LHCN-M2 (cell line): ENCODE data around the gene TSPEAR. TPM values are rescaled to one million over a fixed set of nuclear protein-coding genes. Genes with fewer than 3 reads are reported as not detected.
"Not testable (repeated sequence)": the region's sequence is repeated elsewhere in the genome, so short reads cannot be mapped to it uniquely, and the experiment has no call there.

Experiments used
- DNase-seq: peaks from one replicate; pipeline ENCODE4 v3.0.0-alpha.2; 2012; ENCODE audit warnings: low read depth
- total RNA-seq: library from RNA; depleted of rRNA; stranded (reverse); fragments of >200 nt; gene quantifications from 2 replicates; pipeline ENCODE4 v1.2.3, GENCODE V29; 2014

TSPEAR gene
- total RNA-seq, 1 experiment from 2014 or later = not detected

DNA sequence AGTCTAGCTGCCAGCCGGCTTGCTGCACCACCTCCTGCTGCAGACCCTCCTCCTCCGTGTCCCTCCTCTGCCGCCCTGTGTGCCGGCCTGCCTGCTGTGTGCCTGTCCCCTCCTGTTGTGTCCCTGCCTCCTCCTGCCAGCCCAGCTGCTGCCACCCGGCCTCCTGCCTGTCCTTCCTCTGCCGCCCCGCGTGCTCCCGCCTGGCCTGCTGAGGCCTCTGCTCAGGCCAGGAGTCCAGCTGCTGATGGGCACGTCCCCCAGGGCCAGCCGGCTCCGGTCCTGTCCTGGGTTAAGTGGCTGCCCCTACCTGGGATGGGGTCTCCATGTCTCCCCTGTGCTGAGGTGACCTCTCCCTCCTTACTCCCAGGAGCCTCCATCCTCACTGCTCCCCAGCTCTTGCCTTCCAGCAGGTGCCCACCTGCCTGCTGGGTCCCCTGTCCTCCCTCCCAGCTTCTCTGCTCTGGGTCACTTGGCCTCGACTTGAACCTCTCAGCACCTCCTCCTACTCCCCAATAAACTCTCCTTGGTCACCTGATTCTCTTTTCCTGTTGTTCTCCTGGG, 98.6 kb downstream of the TSPEAR start:
- DNase-seq = no peak

DNA sequence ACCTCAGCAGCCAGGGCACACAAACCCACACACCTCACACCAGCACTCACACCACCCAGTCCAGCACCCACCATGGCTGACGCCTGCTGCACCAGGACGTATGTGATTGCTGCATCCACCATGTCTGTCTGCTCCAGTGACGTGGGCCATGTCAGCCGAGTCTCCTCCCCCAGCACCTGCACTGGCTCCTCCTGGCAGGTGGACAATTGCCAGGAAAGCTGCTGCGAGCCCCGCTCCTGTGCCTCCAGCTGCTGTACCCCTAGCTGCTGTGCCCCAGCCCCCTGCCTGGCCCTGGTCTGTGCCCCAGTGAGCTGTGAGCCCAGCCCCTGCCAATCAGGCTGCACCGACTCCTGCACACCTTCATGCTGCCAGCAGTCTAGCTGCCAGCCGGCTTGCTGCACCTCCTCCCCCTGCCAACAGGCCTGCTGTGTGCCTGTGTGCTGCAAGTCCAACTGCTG, 99.3 kb downstream of the TSPEAR start, which contains the start of gene KRTAP10-8:
KRTAP10-8 (plus strand) TSS at position 51 of the 458 bp plus-strand sequence; CDS start at position 73, 22 bp downstream.
- no peak for DNase-seq

DNA sequence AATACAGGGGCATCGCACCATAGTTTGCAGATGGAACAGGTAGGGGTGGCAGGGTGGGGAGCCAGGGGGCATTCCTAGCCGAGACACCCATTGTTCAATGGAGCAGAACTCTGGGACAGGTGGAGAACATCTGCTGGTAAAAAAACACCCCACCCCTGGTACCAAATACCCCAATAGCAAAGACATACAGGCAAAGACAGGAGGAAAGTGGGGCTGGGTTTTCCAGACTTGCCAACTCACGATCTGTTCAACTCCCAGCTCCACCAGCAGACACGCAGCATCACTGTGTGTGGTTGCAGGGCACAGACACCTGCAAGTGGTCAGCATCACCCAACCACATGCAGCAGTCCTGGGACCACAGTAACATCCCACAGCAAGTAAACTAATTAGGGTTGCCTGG, 99.8 kb downstream of the TSPEAR start:
- no peak for DNase-seq

DNA sequence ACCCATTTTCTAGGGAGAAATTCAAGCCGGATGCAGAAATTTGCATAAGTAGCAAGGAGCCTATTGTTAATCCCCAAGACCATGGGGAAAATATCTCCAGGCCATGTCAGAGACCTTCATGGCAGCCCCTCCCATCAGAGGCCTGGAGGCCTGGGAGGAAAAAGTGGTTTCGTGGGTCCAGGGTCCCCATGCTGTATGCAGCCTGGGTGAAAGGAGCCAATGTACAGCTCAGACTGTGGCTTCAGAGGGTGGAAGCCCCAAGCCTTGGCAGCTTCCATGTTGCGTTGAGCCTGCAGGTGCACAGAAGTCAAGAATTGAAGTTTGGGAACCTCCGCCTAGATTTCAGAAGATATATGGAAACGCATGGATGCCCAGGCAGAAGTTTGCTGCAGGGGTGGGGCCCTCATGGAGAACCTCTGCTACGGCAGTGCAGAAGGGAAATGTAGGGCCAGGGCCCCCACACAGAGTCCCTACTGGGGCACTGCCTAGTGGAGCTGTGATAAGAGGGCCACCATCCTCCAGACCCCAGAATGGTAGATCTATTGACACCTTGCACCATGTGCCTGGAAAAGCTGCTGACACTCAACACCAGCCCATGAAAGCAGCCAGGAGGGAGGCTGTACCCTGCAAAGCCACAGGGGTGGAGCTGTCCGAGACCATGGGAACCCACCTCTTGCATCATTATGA, 101.1 kb downstream of the TSPEAR start:
- DNase-seq = not testable (repeated sequence)

DNA sequence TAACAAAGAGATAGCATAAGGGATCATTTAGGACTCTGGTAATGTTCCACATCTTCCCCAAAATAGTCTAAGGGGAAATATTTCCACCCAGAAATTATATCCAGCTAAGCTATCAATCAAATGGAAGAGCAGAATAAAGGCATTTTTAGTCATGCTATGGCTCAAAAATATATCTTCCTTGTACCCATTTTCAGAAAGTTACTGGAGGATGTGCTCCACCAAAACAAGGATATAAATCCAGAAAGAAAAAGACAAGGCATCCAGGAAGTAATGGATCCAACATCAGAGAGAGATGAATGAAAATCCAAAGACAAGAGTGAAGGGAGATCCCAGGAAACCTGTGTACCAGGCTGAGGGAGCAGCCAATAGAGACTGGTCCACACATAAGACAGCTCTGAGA, 102.2 kb downstream of the TSPEAR start:
- no peak for DNase-seq

DNA sequence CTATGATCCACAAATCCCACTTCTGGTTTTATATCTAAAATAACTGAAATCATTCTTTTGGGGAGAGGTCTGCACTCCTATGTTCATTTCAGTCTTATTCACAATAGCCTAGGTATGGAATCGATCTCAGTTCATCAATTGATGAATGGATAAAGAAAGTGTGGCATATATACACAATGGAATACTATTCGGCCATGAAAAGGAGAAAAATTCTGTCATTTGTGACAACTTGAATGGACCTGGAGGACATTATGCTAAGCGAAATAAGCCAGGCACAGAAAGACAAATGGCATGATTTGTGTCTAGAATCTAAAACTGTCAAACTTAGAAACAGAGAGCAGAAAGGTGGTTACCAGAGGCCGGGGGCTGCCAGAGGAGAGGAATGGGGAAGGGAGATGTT, 104.9 kb downstream of the TSPEAR start:
- DNase-seq = no peak

DNA sequence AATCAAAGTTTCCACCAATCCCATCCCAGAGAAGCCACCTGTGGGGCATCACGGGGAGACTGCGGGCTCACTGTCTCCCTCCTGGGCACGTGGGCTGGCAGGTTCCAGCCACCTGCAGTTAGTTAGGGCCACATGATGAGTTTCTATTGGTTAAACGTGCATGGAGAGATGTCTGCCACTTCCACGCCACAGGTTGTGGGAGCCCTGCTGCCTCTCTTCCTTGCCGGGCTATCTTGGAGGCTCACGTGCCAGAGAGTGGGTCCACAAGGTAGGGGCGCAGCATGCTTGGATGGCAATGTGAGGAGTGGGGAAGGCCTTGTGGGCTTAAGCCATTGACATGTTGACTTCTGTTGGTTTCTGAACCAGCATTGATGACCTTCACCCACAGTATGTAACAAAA, 107.5 kb downstream of the TSPEAR start:
- no peak for DNase-seq

DNA sequence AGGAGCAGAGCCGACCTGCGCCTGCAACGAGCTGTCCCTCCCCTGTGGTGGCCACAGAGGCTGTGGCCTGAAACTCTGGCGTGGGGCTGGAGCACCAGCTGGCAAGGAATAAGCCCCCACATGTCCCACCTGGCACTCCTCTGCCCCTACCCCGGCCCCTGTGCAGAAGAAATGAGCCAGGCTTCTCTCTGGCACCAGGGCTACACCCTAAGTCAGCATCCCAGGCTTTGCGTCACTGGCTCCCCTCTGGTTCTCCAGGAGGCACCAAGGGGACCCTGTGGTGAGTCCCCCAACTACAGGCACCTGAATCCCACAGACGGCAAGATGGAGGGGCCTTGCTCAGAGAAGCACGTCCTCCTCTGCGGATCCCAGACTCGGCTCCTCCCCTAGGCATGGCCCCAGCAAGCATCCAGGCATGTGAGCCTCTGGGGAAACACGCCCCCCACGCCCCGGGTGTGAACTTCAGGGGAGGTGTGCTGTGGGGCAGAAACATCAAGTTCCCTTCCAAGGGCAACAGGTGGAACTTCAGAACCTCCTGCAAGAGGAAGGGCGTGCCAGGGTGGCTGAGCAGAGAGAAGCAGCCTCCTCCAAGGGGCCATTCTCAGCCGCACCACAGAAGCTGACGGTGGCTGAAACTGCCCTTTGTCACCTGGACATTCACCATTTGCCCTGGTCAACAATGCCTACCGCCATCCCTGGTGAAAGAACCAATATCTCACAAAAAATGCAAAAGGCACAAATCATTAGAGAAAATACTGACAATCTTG, 108.1 kb downstream of the TSPEAR start:
- no peak for DNase-seq

DNA sequence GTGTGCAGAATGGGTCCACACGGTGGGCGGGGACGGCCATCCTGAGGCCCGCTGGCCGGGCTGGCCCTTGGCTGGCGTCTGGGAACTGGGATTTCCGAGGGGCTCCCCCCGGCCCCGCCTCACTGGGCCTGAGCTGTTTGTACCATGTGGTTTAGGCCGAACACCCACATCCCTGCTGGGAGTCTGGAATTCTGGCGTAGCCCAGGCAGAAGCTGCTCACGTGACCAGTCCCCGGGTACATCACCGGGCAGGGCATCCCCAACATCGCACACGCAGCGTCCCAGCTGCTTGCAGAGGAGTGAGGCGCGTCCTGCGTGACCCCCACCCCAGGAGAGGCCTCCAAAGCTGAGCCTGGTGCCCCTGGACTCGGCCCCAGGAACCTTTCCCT, 108.9 kb downstream of the TSPEAR start:
- no peak for DNase-seq

DNA sequence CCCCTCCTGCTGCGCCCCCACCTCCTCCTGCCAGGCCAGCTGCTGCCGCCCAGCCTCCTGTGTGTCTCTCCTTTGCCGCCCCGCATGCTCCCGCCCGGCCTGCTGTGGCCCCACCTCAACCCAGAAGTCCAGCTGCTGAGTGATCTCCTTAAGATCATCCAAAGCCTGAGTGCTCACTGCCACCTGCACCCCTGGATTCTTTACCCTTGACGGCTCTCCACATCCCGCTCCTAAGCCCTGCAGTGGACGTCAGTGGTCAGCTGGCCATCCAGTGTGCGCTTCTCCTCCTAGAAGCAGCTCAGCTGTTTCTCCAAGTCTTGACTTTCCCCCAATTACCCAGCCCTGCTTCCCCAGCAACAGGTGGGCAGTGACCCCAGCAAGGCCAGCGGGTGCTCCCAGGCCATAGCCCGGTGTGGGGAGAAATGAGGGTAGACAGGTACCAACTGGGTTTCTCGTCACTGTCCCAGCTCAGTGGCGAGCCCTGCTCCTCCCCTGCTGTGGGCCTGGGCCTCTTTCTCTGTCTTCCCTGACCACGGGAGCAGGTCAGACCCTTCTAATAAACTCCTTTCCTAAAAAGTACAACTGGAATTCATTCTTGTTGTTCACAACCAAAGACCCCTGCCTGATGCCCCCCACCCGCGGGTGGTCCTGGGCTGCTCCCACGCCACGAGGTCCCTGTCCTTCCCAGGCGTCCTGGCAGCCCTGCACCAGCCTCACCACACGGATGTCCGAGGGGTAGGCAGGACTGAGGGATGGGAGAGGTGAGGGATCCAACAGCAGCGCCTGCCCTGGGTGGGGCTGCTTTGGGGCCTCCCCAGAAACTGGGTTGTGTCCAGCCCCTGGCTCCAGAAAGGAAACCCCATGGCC, 109.5 kb downstream of the TSPEAR start:
- DNase-seq = peak; percentile 6

DNA sequence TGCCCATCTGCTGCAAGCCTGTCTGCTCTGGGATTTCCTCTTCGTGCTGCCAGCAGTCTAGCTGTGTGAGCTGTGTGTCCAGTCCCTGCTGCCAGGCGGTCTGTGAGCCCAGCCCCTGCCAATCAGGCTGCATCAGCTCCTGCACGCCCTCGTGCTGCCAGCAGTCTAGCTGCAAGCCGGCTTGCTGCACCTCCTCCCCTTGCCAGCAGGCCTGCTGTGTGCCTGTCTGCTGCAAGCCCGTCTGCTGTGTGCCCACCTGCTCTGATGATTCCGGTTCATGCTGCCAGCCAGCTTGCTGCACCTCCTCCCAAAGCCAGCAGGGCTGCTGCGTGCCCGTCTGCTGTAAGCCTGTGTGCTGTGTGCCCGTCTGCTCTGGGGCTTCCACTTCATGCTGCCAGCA, 110.3 kb downstream of the TSPEAR start:
- DNase-seq = peak; percentile 29

DNA sequence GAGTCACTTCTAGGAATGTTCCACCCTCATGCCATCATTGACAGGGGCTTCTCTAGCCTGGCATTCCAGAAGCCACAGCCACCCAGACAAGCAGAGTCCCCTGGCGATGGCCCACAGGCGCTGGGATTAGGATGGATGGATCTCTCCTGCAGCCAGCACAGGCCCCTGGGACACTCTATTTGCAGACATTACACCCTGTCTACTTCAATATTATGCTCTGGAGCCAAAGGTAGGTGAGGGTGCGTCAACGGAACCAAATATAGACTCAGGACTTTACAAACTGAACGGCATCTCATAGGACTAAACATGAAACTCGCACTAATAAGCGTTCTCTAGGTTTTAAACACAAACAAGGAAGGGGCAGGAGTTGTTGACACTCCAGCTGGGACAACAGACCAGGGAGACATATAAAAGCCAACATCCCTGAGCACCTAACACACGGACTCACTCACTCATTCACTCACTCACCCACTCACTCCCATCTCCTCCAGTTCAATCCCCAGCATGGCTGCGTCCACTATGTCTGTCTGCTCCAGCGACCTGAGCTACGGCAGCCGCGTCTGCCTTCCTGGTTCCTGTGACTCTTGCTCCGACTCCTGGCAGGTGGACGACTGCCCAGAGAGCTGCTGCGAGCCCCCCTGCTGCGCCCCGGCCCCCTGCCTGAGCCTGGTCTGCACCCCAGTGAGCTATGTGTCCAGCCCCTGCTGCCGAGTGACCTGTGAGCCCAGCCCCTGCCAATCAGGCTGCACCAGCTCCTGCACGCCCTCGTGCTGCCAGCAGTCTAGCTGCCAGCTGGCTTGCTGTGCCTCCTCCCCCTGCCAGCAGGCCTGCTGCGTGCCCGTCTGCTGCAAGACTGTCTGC, 111.0 kb downstream of the TSPEAR start, which contains the start of gene KRTAP10-7:
KRTAP10-7 (plus strand) TSS at position 480 of the 861 bp plus-strand sequence; CDS start at position 505, 25 bp downstream.
- not testable (repeated sequence) for DNase-seq

DNA sequence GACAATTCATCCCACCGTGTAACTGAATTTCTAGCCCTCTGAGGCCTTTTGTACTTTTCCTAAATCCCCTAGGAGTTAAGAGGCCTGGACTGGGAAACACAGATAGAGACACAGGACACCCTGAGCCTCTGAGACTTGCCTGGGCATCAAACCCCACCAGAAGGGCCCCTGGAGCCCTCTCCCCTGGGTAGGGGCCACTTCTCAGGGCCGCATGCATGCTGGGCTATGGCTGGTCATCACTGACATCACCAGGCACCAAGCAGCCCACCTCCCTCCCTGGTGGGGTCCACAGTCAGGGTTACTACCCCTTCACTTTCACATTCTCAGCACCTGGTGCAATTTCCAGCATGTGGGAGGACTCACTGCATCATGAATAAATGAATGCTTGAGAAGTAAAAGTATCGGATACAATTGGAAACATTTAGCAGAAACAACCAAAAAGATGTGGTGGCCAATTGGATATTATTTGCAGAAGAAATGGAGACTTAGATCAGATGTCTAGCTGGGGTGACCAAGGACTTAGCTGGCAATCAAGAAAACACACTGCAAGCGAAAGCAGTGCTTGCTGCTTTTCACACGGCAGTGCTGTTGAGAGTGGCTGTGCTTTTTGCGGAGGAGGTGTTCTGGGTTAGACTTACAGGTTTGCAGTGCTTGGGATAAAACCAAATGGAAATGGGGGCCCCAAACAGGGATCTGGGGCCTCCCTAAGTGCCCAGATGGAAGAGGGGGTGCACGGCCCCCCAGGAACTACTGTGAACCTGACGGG, 111.9 kb downstream of the TSPEAR start:
- no peak for DNase-seq

DNA sequence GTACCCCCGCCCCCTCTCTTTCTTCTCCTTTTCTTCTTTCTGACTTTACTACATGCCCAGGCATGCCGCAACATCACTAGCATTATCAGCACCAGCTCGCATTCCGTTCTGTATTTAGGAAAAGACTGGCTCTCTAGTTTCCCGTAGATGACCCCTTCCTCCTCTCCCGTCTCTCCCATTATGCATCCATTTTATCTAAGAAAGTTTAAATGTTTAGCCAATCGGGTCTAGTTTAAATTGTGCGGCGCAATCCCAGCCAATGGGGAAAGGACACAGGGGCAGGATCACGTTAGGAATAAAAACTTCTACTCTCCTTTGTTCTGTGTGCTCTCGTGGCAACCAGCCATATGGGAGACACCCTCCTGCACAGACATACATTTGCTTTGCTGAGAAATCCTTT, 113.3 kb downstream of the TSPEAR start:
- no peak for DNase-seq

DNA sequence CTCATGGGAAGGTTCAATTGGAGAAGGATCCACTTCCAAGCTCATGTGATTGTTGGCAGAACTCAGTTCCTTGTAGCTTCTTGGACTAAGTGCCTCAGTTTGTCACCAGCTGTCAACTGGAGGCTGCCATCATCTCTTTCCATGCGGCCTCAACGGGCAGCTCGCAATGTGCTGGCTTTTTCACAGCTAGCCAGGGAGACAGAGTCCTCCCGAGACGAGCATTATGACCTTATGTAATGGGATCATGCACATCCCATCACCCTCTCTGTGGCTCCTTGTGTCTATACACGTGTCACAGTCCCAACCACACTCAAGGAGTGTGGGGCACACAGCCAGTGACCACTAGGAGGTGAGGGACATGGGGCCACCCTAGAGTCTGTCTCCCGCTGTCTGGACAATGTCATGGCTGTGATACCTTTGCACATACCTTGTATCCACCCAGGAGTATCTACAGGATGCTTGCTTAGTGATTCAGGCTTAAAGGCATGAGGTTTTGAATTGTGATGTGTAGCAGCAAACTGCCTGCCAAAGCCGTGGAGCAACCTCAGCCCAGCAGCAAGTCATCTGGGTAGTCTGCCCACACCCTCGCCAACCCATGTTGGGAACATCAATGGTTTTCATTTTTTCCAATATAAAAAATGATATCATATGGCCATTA, 115.2 kb downstream of the TSPEAR start:
- DNase-seq = no peak

DNA sequence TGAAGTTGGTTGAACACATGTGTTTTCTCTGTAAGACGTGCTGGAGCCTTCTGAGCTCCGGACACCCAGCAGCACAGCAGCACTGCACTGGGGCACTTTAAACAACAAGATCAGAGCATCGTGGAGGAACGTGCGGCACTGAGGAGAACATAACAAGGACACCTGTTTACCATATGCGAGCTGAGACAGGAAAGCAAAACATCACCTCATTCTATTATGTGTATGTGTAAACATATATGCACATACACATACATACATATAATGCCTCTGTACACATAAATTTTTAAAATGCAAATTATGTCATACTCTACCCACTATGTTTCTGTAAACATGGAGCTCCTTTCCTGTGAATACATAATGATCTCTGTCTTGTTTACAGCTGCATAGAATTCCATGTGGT, 115.8 kb downstream of the TSPEAR start:
- DNase-seq = no peak

DNA sequence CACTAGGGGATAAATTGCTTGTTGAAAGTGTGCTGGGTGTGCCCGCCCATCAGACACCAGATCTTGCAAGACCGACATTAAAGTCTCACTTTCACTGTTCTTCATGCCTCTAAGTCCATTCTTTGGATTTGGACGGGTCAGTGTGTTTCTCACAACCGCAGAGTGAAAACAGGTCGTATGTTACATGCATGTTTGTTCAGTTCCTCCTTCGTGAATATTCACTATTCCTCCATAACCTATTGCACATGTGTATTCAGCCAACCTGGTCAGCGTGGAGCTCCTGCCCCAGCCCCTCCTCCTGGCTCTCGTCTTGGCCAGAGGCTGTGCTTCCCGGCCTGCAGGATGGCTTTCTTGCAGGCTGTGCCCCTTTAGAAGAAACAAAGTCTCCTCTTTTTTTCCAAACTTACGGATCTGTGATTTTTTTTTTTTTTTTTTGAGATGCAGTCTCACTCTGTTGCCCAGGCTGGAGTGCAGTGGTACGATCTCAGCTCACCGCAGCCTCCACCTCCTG, 116.9 kb downstream of the TSPEAR start:
- no peak for DNase-seq

DNA sequence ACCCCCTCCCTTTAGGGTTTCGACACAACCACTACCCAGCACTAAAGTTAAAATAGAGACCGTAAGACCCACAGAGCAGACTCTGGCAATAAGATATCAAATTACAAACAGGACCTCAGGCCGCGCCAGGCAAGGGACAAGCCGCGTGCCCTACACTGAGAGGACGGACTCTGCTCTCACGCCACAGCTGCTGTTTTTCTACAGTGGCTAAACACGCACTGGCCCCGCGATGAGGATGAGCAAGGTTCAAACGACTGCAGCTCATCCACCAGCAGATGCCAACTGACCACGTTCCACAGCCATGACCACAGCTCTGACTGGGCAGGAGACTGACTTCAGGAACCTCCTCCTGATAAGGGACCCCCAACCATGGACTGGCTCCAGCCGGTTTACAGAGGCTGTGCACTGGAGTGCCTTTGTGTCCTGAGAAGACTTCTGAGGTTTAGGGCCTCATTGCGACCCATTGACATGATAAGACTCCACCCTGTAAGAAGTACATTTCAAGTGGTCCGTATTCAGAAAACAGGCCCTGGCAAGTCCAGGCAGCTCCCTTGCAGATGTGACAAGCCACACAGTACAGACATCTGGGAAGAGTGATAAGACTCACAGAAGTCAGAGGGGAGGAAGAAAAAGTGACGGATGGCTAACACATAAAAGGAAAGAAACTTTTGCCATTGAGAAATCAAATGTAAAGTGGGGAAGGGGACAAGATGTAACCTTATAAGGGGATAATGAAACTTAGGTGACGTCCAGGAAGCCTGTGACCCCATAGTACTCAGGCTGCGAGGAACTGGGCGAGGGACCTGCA, 117.6 kb downstream of the TSPEAR start:
- peak; percentile 42 for DNase-seq
